HG03280 (cell line): ENCODE data around the gene AGAP5.
"Not testable (repeated sequence)": the region's sequence is repeated elsewhere in the genome, so short reads cannot be mapped to it uniquely, and the experiment has no call there.

Experiments
- ATAC-seq: cut with Tn5 transposase; IDR thresholded peaks from one replicate; pipeline ENCODE4 v1.9.1; 2021; ENCODE audit warnings: mild to moderate bottlenecking, moderate library complexity; ENCODE audit not compliant: unreplicated experiment

The AGAP5 gene

GRCh38 chr10:73662705-73663104 lies 35.2 kb downstream of the AGAP5 start:
- ATAC-seq = not testable (repeated sequence)

GRCh38 chr10:73655990-73656298 lies 42.0 kb downstream of the AGAP5 start, which contains the start of gene SYNPO2L:
SYNPO2L (minus strand) TSS chr10:73656029; CDS start chr10:73655922, 107 bp downstream.
- no peak for ATAC-seq

GRCh38 chr10:73655257-73655989 lies 42.5 kb downstream of the AGAP5 start:
- no peak for ATAC-seq

- no peak for ATAC-seq
Measured at GRCh38 chr10:73653701-73654100, 44.2 kb downstream of the AGAP5 start.

- no peak for ATAC-seq
Measured at GRCh38 chr10:73653195-73653594, 44.7 kb downstream of the AGAP5 start.

GRCh38 chr10:73650537-73651331 lies 47.2 kb downstream of the AGAP5 start:
- no peak for ATAC-seq

GRCh38 chr10:73649876-73650536 lies 47.9 kb downstream of the AGAP5 start:
- ATAC-seq = no peak

- ATAC-seq = no peak
Measured at GRCh38 chr10:73648975-73649829, 48.7 kb downstream of the AGAP5 start.

GRCh38 chr10:73647875-73648651 lies 49.8 kb downstream of the AGAP5 start:
- no peak for ATAC-seq

- no peak for ATAC-seq
Measured at GRCh38 chr10:73647211-73647874, 50.6 kb downstream of the AGAP5 start.

- ATAC-seq = no peak
Measured at GRCh38 chr10:73646598-73647041, 51.3 kb downstream of the AGAP5 start.

- no peak for ATAC-seq
Measured at GRCh38 chr10:73645251-73645650, 52.7 kb downstream of the AGAP5 start.

- no peak for ATAC-seq
Measured at GRCh38 chr10:73644767-73645166, 53.1 kb downstream of the AGAP5 start.

GRCh38 chr10:73644015-73644743 lies 53.7 kb downstream of the AGAP5 start:
- no peak for ATAC-seq

- no peak for ATAC-seq
Measured at GRCh38 chr10:73643362-73643761, 54.5 kb downstream of the AGAP5 start.

- ATAC-seq = no peak
Measured at GRCh38 chr10:73641328-73642060, 56.4 kb downstream of the AGAP5 start, which contains the start of gene MYOZ1. MYOZ1 (minus strand) TSS chr10:73641474; CDS start chr10:73640017, 1,457 bp downstream.

GRCh38 chr10:73639286-73639685 lies 58.6 kb downstream of the AGAP5 start:
- no peak for ATAC-seq

GRCh38 chr10:73635781-73636180 lies 62.1 kb downstream of the AGAP5 start:
- ATAC-seq = no peak
